Measurements from ENCODE around the gene TMEM94. TPM values are rescaled to one million over a fixed set of nuclear protein-coding genes. Genes with fewer than 3 reads are reported as not detected.

The TMEM94 gene
- total and polyA plus RNA-seq, 3 experiments from 2014 or later, result 18.8 to 66.0 (median 63.3) TPM

GRCh38 chr17:75488693-75489510 is 32.5 kb downstream of the TMEM94 start:
- ChIA-PET POLR2A (interaction anchor here (1.8 kb wide), 1 partner anchor 28 kb away, joined by 8 read pairs; the partner anchor contains the start of gene TSEN54), CTCF (no interaction called here)
- Mint-ChIP-seq H3K9me3 (no peaks in the 10 kb centered on the region), H3K27ac (peak overlapping the region in 4 of 8 donors; percentile 66 to 98 (median 69)), H3K36me3 (peaks cover 0 to 38% (median 5%) of the 10 kb centered on the region in 3 donors), H3K4me1 (peaks cover 18 to 33% (median 23%) of the 10 kb centered on the region in 3 donors), H3K27me3 (no peaks in the 10 kb centered on the region), H3K4me3 (peak overlapping the region in 3 of 7 donors; percentile 8 to 29 (median 9))
- H3K27me3 ChIP-seq (ENCODE audit: insufficient read depth, low read length, poor library complexity, severe bottlenecking), result no peaks in the 10 kb centered on the region
- peaks cover 24% of the 10 kb centered on the region for H3K4me1 ChIP-seq (ENCODE audit: insufficient read depth, low read length)
- no peak overlapping the region for H3K4me3 ChIP-seq (ENCODE audit: low read length)
- no peak for DNase-seq
- no peaks in the 10 kb centered on the region for H3K9me3 ChIP-seq (ENCODE audit: low read length)
- no peak overlapping the region for H3K27ac ChIP-seq (ENCODE audit: low read depth, low read length)
- H3K36me3 ChIP-seq (ENCODE audit: insufficient read depth, low read length), result no peaks in the 10 kb centered on the region

GRCh38 chr17:75489511-75489955 is 33.1 kb downstream of the TMEM94 start:
- Histone ChIP-seq H3K4me1 (ENCODE audit: insufficient read depth, low read length) (peaks cover 24% of the 10 kb centered on the region), H3K27me3 (ENCODE audit: insufficient read depth, low read length, poor library complexity, severe bottlenecking) (no peaks in the 10 kb centered on the region), H3K9me3 (ENCODE audit: low read length) (no peaks in the 10 kb centered on the region), H3K4me3 (ENCODE audit: low read length) (no peak overlapping the region), H3K27ac (ENCODE audit: low read depth, low read length) (no peak overlapping the region), H3K36me3 (ENCODE audit: insufficient read depth, low read length) (peaks cover 6% of the 10 kb centered on the region)
- H3K27ac Mint-ChIP-seq, result peak overlapping the region in 4 of 8 donors; percentile 43 to 94 (median 68)
- DNase-seq, result no peak
- H3K27me3 Mint-ChIP-seq, result no peaks in the 10 kb centered on the region
- CTCF ChIA-PET, result no interaction called here
- H3K4me3 Mint-ChIP-seq, result peak overlapping the region in 1 of 7 donors; percentile 8
- H3K9me3 Mint-ChIP-seq, result no peaks in the 10 kb centered on the region
- H3K4me1 Mint-ChIP-seq, result peaks cover 18 to 33% (median 23%) of the 10 kb centered on the region in 3 donors
- H3K36me3 Mint-ChIP-seq, result peaks cover 0 to 44% (median 7%) of the 10 kb centered on the region in 3 donors
- POLR2A ChIA-PET, result no interaction called here

- H3K4me3 Mint-ChIP-seq, result peak overlapping the region in 1 of 7 donors; percentile 32
- H3K36me3 Mint-ChIP-seq, result peaks cover 0 to 50% (median 5%) of the 10 kb centered on the region in 3 donors
- H3K27ac ChIP-seq (ENCODE audit: low read depth, low read length), result no peak overlapping the region
- ChIA-PET CTCF (no interaction called here), POLR2A (no interaction called here)
- peak overlapping the region in 1 of 8 donors; percentile 42 for H3K27ac Mint-ChIP-seq
- no peak overlapping the region for H3K4me3 ChIP-seq (ENCODE audit: low read length)
- H3K27me3 ChIP-seq (ENCODE audit: insufficient read depth, low read length, poor library complexity, severe bottlenecking), result no peaks in the 10 kb centered on the region
- H3K4me1 Mint-ChIP-seq, result peaks cover 18 to 29% (median 20%) of the 10 kb centered on the region in 3 donors
- no peak for DNase-seq
- peaks cover 24% of the 10 kb centered on the region for H3K4me1 ChIP-seq (ENCODE audit: insufficient read depth, low read length)
- H3K9me3 Mint-ChIP-seq, result no peaks in the 10 kb centered on the region
- H3K36me3 ChIP-seq (ENCODE audit: insufficient read depth, low read length), result peaks cover 9% of the 10 kb centered on the region
- H3K9me3 ChIP-seq (ENCODE audit: low read length), result no peaks in the 10 kb centered on the region
- no peaks in the 10 kb centered on the region for H3K27me3 Mint-ChIP-seq
Measured at GRCh38 chr17:75490173-75490743, 33.8 kb downstream of the TMEM94 start.

DNA sequence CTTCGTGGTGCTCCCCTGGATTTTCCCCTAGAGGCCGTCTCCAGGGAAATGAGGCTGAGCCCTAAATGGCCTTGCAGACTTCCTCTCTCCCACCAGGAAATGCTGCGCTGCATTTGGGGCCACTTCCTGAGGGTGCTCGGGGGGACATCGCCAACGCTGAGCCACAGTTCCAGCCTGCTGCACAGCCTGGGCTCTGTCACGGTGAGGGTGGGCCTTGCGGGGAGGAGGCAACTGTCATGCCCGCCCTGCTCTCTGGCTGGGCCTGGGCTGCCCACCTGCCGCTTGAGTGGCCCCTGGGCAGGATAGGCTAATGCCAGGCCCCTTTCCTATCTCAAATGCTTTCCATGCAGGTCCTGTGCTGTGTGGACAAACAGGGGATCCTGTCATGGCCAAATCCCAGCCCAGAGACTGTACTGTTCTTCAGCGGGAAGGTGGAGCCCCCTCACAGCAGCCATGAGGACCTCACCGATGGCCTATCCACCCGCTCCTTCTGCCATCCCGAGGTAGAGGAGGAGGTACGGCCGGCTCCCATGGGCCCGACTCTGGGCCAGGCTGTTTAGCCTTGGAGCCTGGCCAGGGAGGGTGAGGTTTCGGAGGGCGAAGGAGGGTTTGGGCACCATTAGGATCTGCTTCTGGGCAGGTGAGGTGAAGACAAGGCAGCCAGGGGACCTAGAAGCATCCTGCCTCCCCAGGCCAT is 34.7 kb downstream of the TMEM94 start:
- Histone ChIP-seq H3K9me3 (ENCODE audit: low read length) (no peaks in the 10 kb centered on the region), H3K36me3 (ENCODE audit: insufficient read depth, low read length) (peaks cover 9% of the 10 kb centered on the region), H3K4me1 (ENCODE audit: insufficient read depth, low read length) (peaks cover 24% of the 10 kb centered on the region), H3K27me3 (ENCODE audit: insufficient read depth, low read length, poor library complexity, severe bottlenecking) (no peaks in the 10 kb centered on the region), H3K27ac (ENCODE audit: low read depth, low read length) (no peak overlapping the region), H3K4me3 (ENCODE audit: low read length) (no peak overlapping the region)
- no peak overlapping the region for H3K4me3 Mint-ChIP-seq
- ChIA-PET POLR2A (no interaction called here), CTCF (no interaction called here)
- H3K4me1 Mint-ChIP-seq, result peaks cover 18 to 28% (median 20%) of the 10 kb centered on the region in 3 donors
- H3K27ac Mint-ChIP-seq, result no peak overlapping the region
- no peaks in the 10 kb centered on the region for H3K27me3 Mint-ChIP-seq
- H3K36me3 Mint-ChIP-seq, result peaks cover 0 to 58% (median 5%) of the 10 kb centered on the region in 3 donors
- DNase-seq, result no peak
- H3K9me3 Mint-ChIP-seq, result no peaks in the 10 kb centered on the region

DNA sequence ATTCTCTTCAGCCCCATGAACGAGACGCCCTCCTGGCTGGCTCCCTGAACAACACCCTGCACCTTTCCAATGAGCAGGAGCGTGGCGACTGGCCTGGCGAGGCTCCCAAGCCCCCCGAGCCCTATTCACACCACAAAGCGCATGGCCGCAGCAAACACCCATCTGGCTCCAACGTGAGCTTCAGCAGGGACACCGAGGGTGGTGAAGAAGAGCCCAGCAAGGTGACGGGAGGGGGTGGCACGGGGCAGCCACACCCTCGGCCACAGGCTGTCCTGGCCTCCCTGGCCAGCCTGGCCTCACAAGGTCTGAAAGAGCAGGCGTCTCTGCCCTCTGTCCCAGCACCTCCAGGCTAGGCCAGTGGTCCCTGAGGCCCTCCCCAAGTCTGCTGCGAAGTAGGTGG is 35.2 kb downstream of the TMEM94 start:
- ChIA-PET POLR2A (no interaction called here), CTCF (no interaction called here)
- Histone ChIP-seq H3K4me3 (ENCODE audit: low read length) (no peak overlapping the region), H3K4me1 (ENCODE audit: insufficient read depth, low read length) (peaks cover 21% of the 10 kb centered on the region), H3K27me3 (ENCODE audit: insufficient read depth, low read length, poor library complexity, severe bottlenecking) (no peaks in the 10 kb centered on the region), H3K36me3 (ENCODE audit: insufficient read depth, low read length) (peaks cover 9% of the 10 kb centered on the region), H3K9me3 (ENCODE audit: low read length) (no peaks in the 10 kb centered on the region), H3K27ac (ENCODE audit: low read depth, low read length) (no peak overlapping the region)
- Mint-ChIP-seq H3K27me3 (no peaks in the 10 kb centered on the region), H3K36me3 (peaks cover 0 to 58% (median 5%) of the 10 kb centered on the region in 3 donors), H3K4me1 (peaks cover 13 to 22% (median 14%) of the 10 kb centered on the region in 3 donors), H3K9me3 (no peaks in the 10 kb centered on the region), H3K4me3 (no peak overlapping the region), H3K27ac (no peak overlapping the region)
- DNase-seq, result no peak

DNA sequence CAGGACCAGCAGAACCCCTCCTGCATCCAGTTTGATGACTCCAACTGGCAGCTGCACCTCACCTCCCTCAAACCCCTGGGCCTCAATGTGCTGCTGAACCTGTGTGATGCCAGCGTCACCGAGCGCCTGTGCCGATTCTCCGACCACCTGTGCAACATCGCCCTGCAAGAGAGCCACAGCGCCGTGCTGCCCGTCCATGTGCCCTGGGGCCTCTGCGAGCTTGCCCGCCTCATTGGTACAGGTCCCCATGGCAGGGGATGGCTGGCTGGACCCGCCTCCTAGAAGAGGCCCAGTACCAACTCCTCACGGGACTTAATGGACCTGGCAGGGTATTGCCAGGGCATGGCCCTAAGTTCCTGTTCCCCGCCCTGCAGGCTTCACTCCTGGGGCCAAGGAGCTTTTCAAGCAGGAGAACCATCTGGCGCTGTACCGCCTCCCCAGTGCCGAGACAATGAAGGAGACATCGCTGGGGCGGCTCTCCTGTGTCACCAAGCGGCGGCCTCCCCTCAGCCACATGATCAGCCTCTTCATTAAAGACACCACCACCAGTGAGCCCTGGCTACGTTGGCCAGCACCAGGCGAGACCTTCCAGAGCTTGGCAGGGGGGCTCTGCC is 36.2 kb downstream of the TMEM94 start:
- peaks cover 11% of the 10 kb centered on the region for H3K4me1 ChIP-seq (ENCODE audit: insufficient read depth, low read length)
- H3K9me3 ChIP-seq (ENCODE audit: low read length), result no peaks in the 10 kb centered on the region
- Mint-ChIP-seq H3K36me3 (peaks cover 0 to 63% (median 4%) of the 10 kb centered on the region in 3 donors), H3K4me1 (peaks cover 3 to 12% (median 5%) of the 10 kb centered on the region in 3 donors), H3K27ac (peak overlapping the region in 1 of 8 donors; percentile 64), H3K27me3 (no peaks in the 10 kb centered on the region), H3K4me3 (no peak overlapping the region), H3K9me3 (no peaks in the 10 kb centered on the region)
- no peak overlapping the region for H3K27ac ChIP-seq (ENCODE audit: low read depth, low read length)
- peaks cover 9% of the 10 kb centered on the region for H3K36me3 ChIP-seq (ENCODE audit: insufficient read depth, low read length)
- no peak for DNase-seq
- no peak overlapping the region for H3K4me3 ChIP-seq (ENCODE audit: low read length)
- ChIA-PET POLR2A (no interaction called here), CTCF (no interaction called here)
- H3K27me3 ChIP-seq (ENCODE audit: insufficient read depth, low read length, poor library complexity, severe bottlenecking), result no peaks in the 10 kb centered on the region

- POLR2A ChIA-PET, result interaction anchor here (0.5 kb wide), 1 partner anchor 386 kb away, joined by 3 read pairs; no protein-coding TSS in a partner anchor
- no peak for DNase-seq
- Mint-ChIP-seq H3K27me3 (no peaks in the 10 kb centered on the region), H3K27ac (peak overlapping the region in 1 of 8 donors; percentile 27), H3K9me3 (no peaks in the 10 kb centered on the region), H3K4me1 (peaks cover 0 to 4% (median 2%) of the 10 kb centered on the region in 3 donors), H3K36me3 (peaks cover 0 to 72% (median 4%) of the 10 kb centered on the region in 3 donors), H3K4me3 (no peak overlapping the region)
- CTCF ChIA-PET, result no interaction called here
- Histone ChIP-seq H3K9me3 (ENCODE audit: low read length) (no peaks in the 10 kb centered on the region), H3K4me3 (ENCODE audit: low read length) (no peak overlapping the region), H3K27me3 (ENCODE audit: insufficient read depth, low read length, poor library complexity, severe bottlenecking) (no peaks in the 10 kb centered on the region), H3K4me1 (ENCODE audit: insufficient read depth, low read length) (peaks cover 2% of the 10 kb centered on the region), H3K36me3 (ENCODE audit: insufficient read depth, low read length) (peaks cover 9% of the 10 kb centered on the region), H3K27ac (ENCODE audit: low read depth, low read length) (no peak overlapping the region)
Measured at GRCh38 chr17:75493476-75494129, 37.2 kb downstream of the TMEM94 start.

Measured in CD8-positive, alpha-beta memory T cell (primary cell).